ENCODE results near the gene DCX. TPM values are rescaled to one million over a fixed set of nuclear protein-coding genes. Genes with fewer than 3 reads are reported as not detected.

The DCX gene
- total and polyA plus RNA-seq, 4 donors: 0.42 TPM; not detected in 3

- Histone ChIP-seq H3K4me1 (ENCODE audit: control insufficient read depth in 1 of 2, insufficient read depth in 2 of 2, low read length in 2 of 2) (no peaks in the 10 kb centered on the region), H3K4me3 (ENCODE audit: low read length in 2 of 2) (no peak overlapping the region), H3K36me3 (ENCODE audit: control insufficient read depth in 1 of 2, insufficient read depth in 2 of 2, low read length in 1 of 2) (no peaks in the 10 kb centered on the region), H3K27ac (ENCODE audit: low read depth in 1 of 2, low read length in 2 of 2) (no peak overlapping the region), H3K9me3 (ENCODE audit: control insufficient read depth, low read length) (no peaks in the 10 kb centered on the region), H3K27me3 (ENCODE audit: control insufficient read depth in 1 of 2, insufficient read depth in 2 of 2, low read length in 1 of 2) (no peaks in the 10 kb centered on the region)
- intact Hi-C loops (cut with DNase I): no loop called here
- WGBS, 2 donors: 11 to 28% methylated on average over 4 of the region's 4 CpGs
- DNase-seq (no peak), ATAC-seq (ENCODE audit: low FRiP score) (no peak)
These were observed 25.9 kb downstream of the DCX start for GRCh38 chrX:111386077-111386476.

DNA sequence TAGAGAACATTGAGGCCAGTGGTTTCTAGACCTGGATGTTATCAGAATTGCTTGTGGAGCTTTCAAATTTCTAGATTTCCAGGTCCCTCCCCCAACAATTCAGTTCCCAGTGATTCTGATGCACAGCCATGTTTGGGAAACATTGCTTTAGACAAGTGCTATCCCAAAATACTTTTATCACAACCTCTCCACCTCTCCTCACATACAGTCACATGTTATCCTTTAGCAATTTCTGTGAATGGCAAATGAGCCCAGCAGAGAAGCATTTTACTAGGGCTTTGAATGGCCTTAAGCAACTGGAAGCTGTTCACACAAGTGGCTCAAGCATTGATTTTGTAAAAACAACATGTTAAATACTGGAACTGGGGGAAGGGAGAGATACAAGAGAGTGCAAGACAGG, 29.7 kb downstream of the DCX start:
- Histone ChIP-seq H3K9me3 (ENCODE audit: control insufficient read depth, low read length) (no peaks in the 10 kb centered on the region), H3K27me3 (ENCODE audit: control insufficient read depth in 1 of 2, insufficient read depth in 2 of 2, low read length in 1 of 2) (no peaks in the 10 kb centered on the region), H3K4me1 (ENCODE audit: control insufficient read depth in 1 of 2, insufficient read depth in 2 of 2, low read length in 2 of 2) (no peaks in the 10 kb centered on the region), H3K27ac (ENCODE audit: low read depth in 1 of 2, low read length in 2 of 2) (no peak overlapping the region), H3K4me3 (ENCODE audit: low read length in 2 of 2) (no peak overlapping the region), H3K36me3 (ENCODE audit: control insufficient read depth in 1 of 2, insufficient read depth in 2 of 2, low read length in 1 of 2) (no peaks in the 10 kb centered on the region)
- ATAC-seq (ENCODE audit: low FRiP score): no peak
- no peak for DNase-seq
- intact Hi-C loops (cut with DNase I): no loop called here

- intact Hi-C loops (cut with DNase I): no loop called here
- DNase-seq: no peak
- H3K4me3 ChIP-seq (ENCODE audit: low read length in 2 of 2): no peak overlapping the region
- H3K4me1 ChIP-seq (ENCODE audit: control insufficient read depth in 1 of 2, insufficient read depth in 2 of 2, low read length in 2 of 2): no peaks in the 10 kb centered on the region
- ATAC-seq (ENCODE audit: low FRiP score): no peak
- H3K27me3 ChIP-seq (ENCODE audit: control insufficient read depth in 1 of 2, insufficient read depth in 2 of 2, low read length in 1 of 2): no peaks in the 10 kb centered on the region
- WGBS, 2 donors: 41 to 53% methylated on average over 6 of the region's 6 CpGs
- H3K36me3 ChIP-seq (ENCODE audit: control insufficient read depth in 1 of 2, insufficient read depth in 2 of 2, low read length in 1 of 2): no peaks in the 10 kb centered on the region
- no peaks in the 10 kb centered on the region for H3K9me3 ChIP-seq (ENCODE audit: control insufficient read depth, low read length)
- no peak overlapping the region for H3K27ac ChIP-seq (ENCODE audit: low read depth in 1 of 2, low read length in 2 of 2)
These were observed 35.0 kb downstream of the DCX start for GRCh38 chrX:111376897-111377578.

- WGBS, 2 donors: 26 to 42% methylated on average over 3 of the region's 3 CpGs
- intact Hi-C loops (cut with DNase I): no loop called here
These were observed 35.5 kb downstream of the DCX start for GRCh38 chrX:111376486-111376885.

GRCh38 chrX:111375747-111376146, 36.2 kb downstream of the DCX start:
- no peak for DNase-seq
- no peak for ATAC-seq (ENCODE audit: low FRiP score)
- no peaks in the 10 kb centered on the region for H3K4me1 ChIP-seq (ENCODE audit: control insufficient read depth in 1 of 2, insufficient read depth in 2 of 2, low read length in 2 of 2)
- H3K27me3 ChIP-seq (ENCODE audit: control insufficient read depth in 1 of 2, insufficient read depth in 2 of 2, low read length in 1 of 2): no peaks in the 10 kb centered on the region
- WGBS, 2 donors: 22 to 39% methylated on average over 2 of the region's 2 CpGs
- H3K4me3 ChIP-seq (ENCODE audit: low read length in 2 of 2): no peak overlapping the region
- H3K36me3 ChIP-seq (ENCODE audit: control insufficient read depth in 1 of 2, insufficient read depth in 2 of 2, low read length in 1 of 2): no peaks in the 10 kb centered on the region
- H3K27ac ChIP-seq (ENCODE audit: low read depth in 1 of 2, low read length in 2 of 2): no peak overlapping the region
- intact Hi-C loops (cut with DNase I): no loop called here
- H3K9me3 ChIP-seq (ENCODE audit: control insufficient read depth, low read length): no peaks in the 10 kb centered on the region

More at GRCh38 chrX:111376486-111376885, 35.5 kb downstream of the DCX start:
- Histone ChIP-seq H3K4me1 (ENCODE audit: control insufficient read depth in 1 of 2, insufficient read depth in 2 of 2, low read length in 2 of 2) (no peaks in the 10 kb centered on the region), H3K27me3 (ENCODE audit: control insufficient read depth in 1 of 2, insufficient read depth in 2 of 2, low read length in 1 of 2) (no peaks in the 10 kb centered on the region), H3K4me3 (ENCODE audit: low read length in 2 of 2) (no peak overlapping the region), H3K36me3 (ENCODE audit: control insufficient read depth in 1 of 2, insufficient read depth in 2 of 2, low read length in 1 of 2) (no peaks in the 10 kb centered on the region), H3K27ac (ENCODE audit: low read depth in 1 of 2, low read length in 2 of 2) (no peak overlapping the region), H3K9me3 (ENCODE audit: control insufficient read depth, low read length) (no peaks in the 10 kb centered on the region)
- no peak for DNase-seq
- no peak for ATAC-seq (ENCODE audit: low FRiP score)

GRCh38 chrX:111372086-111372485, 39.9 kb downstream of the DCX start:
- intact Hi-C loops (cut with DNase I): no loop called here
- WGBS, 2 donors: 53 to 54% methylated on average over 5 of the region's 5 CpGs
- no peak for ATAC-seq (ENCODE audit: low FRiP score)
- DNase-seq: no peak
- no peaks in the 10 kb centered on the region for H3K27me3 ChIP-seq (ENCODE audit: control insufficient read depth in 1 of 2, insufficient read depth in 2 of 2, low read length in 1 of 2)
- no peak overlapping the region for H3K4me3 ChIP-seq (ENCODE audit: low read length in 2 of 2)
- H3K36me3 ChIP-seq (ENCODE audit: control insufficient read depth in 1 of 2, insufficient read depth in 2 of 2, low read length in 1 of 2): no peaks in the 10 kb centered on the region
- H3K27ac ChIP-seq (ENCODE audit: low read depth in 1 of 2, low read length in 2 of 2): no peak overlapping the region
- H3K4me1 ChIP-seq (ENCODE audit: control insufficient read depth in 1 of 2, insufficient read depth in 2 of 2, low read length in 2 of 2): no peaks in the 10 kb centered on the region
- H3K9me3 ChIP-seq (ENCODE audit: control insufficient read depth, low read length): no peaks in the 10 kb centered on the region

GRCh38 chrX:111365770-111366325, 46.1 kb downstream of the DCX start:
- no peaks in the 10 kb centered on the region for H3K4me1 ChIP-seq (ENCODE audit: control insufficient read depth in 1 of 2, insufficient read depth in 2 of 2, low read length in 2 of 2)
- H3K36me3 ChIP-seq (ENCODE audit: control insufficient read depth in 1 of 2, insufficient read depth in 2 of 2, low read length in 1 of 2): no peaks in the 10 kb centered on the region
- ATAC-seq (ENCODE audit: low FRiP score) (no peak), DNase-seq (no peak)
- intact Hi-C loops (cut with DNase I): no loop called here
- no peaks in the 10 kb centered on the region for H3K9me3 ChIP-seq (ENCODE audit: control insufficient read depth, low read length)
- no peak overlapping the region for H3K4me3 ChIP-seq (ENCODE audit: low read length in 2 of 2)
- WGBS, 2 donors: 85 to 91% methylated on average over 2 of the region's 2 CpGs
- H3K27ac ChIP-seq (ENCODE audit: low read depth in 1 of 2, low read length in 2 of 2): no peak overlapping the region
- no peaks in the 10 kb centered on the region for H3K27me3 ChIP-seq (ENCODE audit: control insufficient read depth in 1 of 2, insufficient read depth in 2 of 2, low read length in 1 of 2)

DNA sequence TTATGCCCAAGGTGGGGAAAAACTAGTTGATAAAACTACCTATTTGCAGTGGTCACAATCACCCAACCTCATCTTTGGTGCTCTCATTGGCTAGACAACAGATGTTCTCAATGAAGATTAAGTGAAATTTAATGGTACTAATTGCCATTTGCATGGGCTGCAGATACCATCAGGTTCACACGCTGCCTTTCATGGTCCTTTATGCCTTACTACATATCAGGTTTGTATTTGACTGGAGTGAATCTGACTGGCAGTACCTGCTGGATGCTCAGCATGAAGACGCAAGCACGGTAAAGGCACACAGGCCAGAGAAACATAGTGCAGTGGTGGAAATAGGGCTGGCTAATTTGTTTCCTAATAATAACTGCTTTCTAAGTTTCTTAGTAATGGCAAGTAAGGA, 48.3 kb downstream of the DCX start:
- 76 to 89% methylated on average over 3 of the region's 3 CpGs for WGBS, 2 donors
- Histone ChIP-seq H3K27me3 (ENCODE audit: control insufficient read depth in 1 of 2, insufficient read depth in 2 of 2, low read length in 1 of 2) (no peaks in the 10 kb centered on the region), H3K36me3 (ENCODE audit: control insufficient read depth in 1 of 2, insufficient read depth in 2 of 2, low read length in 1 of 2) (no peaks in the 10 kb centered on the region)

GRCh38 chrX:111361751-111362150, 50.2 kb downstream of the DCX start:
- no peak for DNase-seq
- Histone ChIP-seq H3K36me3 (ENCODE audit: control insufficient read depth in 1 of 2, insufficient read depth in 2 of 2, low read length in 1 of 2) (no peaks in the 10 kb centered on the region), H3K9me3 (ENCODE audit: control insufficient read depth, low read length) (no peaks in the 10 kb centered on the region), H3K27ac (ENCODE audit: low read depth in 1 of 2, low read length in 2 of 2) (no peak overlapping the region), H3K27me3 (ENCODE audit: control insufficient read depth in 1 of 2, insufficient read depth in 2 of 2, low read length in 1 of 2) (no peaks in the 10 kb centered on the region), H3K4me3 (ENCODE audit: low read length in 2 of 2) (no peak overlapping the region), H3K4me1 (ENCODE audit: control insufficient read depth in 1 of 2, insufficient read depth in 2 of 2, low read length in 2 of 2) (no peaks in the 10 kb centered on the region)
- 58 to 72% methylated on average over 1 of the region's 1 CpG for WGBS, 2 donors
- intact Hi-C loops (cut with DNase I): no loop called here
- no peak for ATAC-seq (ENCODE audit: low FRiP score)

More for the DNA sequence above, 48.3 kb downstream of the DCX start:
- Histone ChIP-seq H3K4me3 (ENCODE audit: low read length in 2 of 2) (no peak overlapping the region), H3K9me3 (ENCODE audit: control insufficient read depth, low read length) (no peaks in the 10 kb centered on the region), H3K27ac (ENCODE audit: low read depth in 1 of 2, low read length in 2 of 2) (no peak overlapping the region), H3K4me1 (ENCODE audit: control insufficient read depth in 1 of 2, insufficient read depth in 2 of 2, low read length in 2 of 2) (no peaks in the 10 kb centered on the region)
- DNase-seq (no peak), ATAC-seq (ENCODE audit: low FRiP score) (no peak)
- intact Hi-C loops (cut with DNase I): no loop called here

Measured in aorta (tissue), 5 donors.